Measurements from ENCODE around the gene RFX4. TPM values are rescaled to one million over a fixed set of nuclear protein-coding genes. Genes with fewer than 3 reads are reported as not detected.

The RFX4 gene
- polyA plus RNA-seq, 2 of the 4 experiments (the other 2 are of a cell fraction), result not detected

DNA sequence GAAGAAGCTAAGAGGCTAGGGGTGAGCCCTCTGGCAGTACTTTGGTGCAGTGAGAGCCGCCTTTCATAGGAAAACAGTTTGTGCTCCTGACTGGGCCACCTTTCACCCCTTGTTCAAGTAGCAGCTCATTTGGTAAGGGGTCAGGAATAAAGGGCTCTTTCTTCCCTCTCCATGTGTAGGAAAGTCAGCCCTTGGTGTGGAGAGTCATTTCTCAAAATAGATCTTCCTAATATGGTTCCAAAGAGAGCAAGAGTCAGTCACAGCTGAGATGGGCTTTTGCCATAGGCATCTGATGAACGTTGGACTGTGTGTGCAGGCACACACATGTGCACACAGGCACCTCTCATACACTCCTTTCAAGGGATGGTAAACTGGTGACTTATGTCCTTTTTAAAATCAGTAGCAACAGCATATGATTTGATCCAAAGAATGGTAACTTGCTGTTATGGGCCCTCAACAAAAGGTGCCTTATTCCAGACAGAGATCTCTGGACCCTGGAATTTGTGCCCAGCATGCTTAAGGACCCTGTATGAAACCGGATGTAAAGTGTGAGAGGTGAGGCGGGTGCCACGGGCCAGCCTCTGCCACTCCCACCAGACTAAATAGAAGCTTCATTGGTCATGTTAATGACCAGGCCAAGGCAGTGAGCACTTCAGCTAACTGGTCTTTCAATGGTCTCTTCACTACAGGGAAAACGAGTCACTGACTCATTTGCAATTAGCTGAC, 175.0 kb downstream of the RFX4 start:
- POLR2A ChIA-PET, result no interaction called here
- Histone ChIP-seq H3K9me3 (no peaks in the 10 kb centered on the region), H3K4me2 (no peak overlapping the region), H3K4me1 (no peaks in the 10 kb centered on the region), H3K4me3 (no peak overlapping the region), H3K27ac (no peak overlapping the region)
- TF ChIP-seq, protein P1, sequence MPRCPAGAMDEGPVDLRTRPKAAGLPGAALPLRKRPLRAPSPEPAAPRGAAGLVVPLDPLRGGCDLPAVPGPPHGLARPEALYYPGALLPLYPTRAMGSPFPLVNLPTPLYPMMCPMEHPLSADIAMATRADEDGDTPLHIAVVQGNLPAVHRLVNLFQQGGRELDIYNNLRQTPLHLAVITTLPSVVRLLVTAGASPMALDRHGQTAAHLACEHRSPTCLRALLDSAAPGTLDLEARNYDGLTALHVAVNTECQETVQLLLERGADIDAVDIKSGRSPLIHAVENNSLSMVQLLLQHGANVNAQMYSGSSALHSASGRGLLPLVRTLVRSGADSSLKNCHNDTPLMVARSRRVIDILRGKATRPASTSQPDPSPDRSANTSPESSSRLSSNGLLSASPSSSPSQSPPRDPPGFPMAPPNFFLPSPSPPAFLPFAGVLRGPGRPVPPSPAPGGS (IDR thresholded peaks at IDR 0.05), result no peak
- TF ChIP-seq RAD21 (conservative IDR thresholded peaks at IDR 0.05 in 1 of 2, IDR thresholded peaks at IDR 0.05 in 1 of 2) (no peak), KDM5A (IDR thresholded peaks at IDR 0.05) (no peak), ELK1 (IDR thresholded peaks at IDR 0.05; ENCODE audit: low read depth, low read length) (no peak), REST (IDR thresholded peaks at IDR 0.05) (no peak), MAZ (IDR thresholded peaks at IDR 0.05; ENCODE audit: borderline replicate concordance, low read depth, low read length) (no peak), EHMT2 (IDR thresholded peaks at IDR 0.05; ENCODE audit: low read depth) (no peak), FOSB (CRISPR knock-in tag; IDR thresholded peaks at IDR 0.05) (no peak), JUN (IDR thresholded peaks at IDR 0.05) (no peak), CBX8 (IDR thresholded peaks at IDR 0.05) (no peak), EHF (CRISPR knock-in tag; IDR thresholded peaks at IDR 0.05) (no peak), KDM1A (IDR thresholded peaks at IDR 0.05; ENCODE audit: low read depth) (no peak), POLR2A (IDR thresholded peaks at IDR 0.05; ENCODE audit: low read length) (no peak), RNF2 (IDR thresholded peaks at IDR 0.05; ENCODE audit: borderline replicate concordance, low read depth) (no peak), CHD2 (IDR thresholded peaks at IDR 0.05; ENCODE audit: low read length, partially characterized antibody) (no peak), CEBPB (IDR thresholded peaks at IDR 0.05) (no peak), FOSL2 (IDR thresholded peaks at IDR 0.05) (no peak), FOSL2 (CRISPR knock-in tag; IDR thresholded peaks at IDR 0.05) (no peak), NPAS2 (CRISPR knock-in tag; IDR thresholded peaks at IDR 0.05; ENCODE audit: borderline replicate concordance) (no peak), ZSCAN20 (CRISPR knock-in tag; IDR thresholded peaks at IDR 0.05) (no peak), TFCP2L1 (CRISPR knock-in tag; IDR thresholded peaks at IDR 0.05) (no peak)
- CTCF ChIA-PET, result interaction anchor here (1.5 kb wide), 1 partner anchor 10 kb away, joined by 9 read pairs; no protein-coding TSS in a partner anchor
- no peak for FAIRE-seq
- no peak for DNase-seq (ENCODE audit: low read depth in 1 of 2, low spot score in 1 of 2)
- WGBS (ENCODE audit: missing lambda C conversion rate), result 63% methylated on average over 6 of the region's 6 CpGs
- ATAC-seq, result no peak

Measured in A549 (cell line).